Retinal pigment epithelial cell (primary cell): ENCODE data around the gene ARNT2.

ENCODE experiments used
- DNase-seq: peaks from one replicate; pipeline ENCODE4 v3.0.0-alpha.2; 2010; ENCODE audit warnings: low read depth
- H3K4me3 ChIP-seq: 2 replicates; pipeline ENCODE4 v1.5.1; 2011; ENCODE audit warnings: mild to moderate bottlenecking, low read length, control low read depth, moderate library complexity
- CTCF ChIP-seq: conservative IDR thresholded peaks from 2 replicates; pipeline ENCODE4 v1.5.1; 2011; ENCODE audit warnings: low read depth, low read length, control low read depth, inconsistent platforms

The ARNT2 gene

GRCh38 chr15:80518522-80518921, 114.3 kb downstream of the ARNT2 start:
- no peak for TF ChIP-seq CTCF
- no peak overlapping the region for H3K4me3 ChIP-seq
- DNase-seq, result no peak

DNA sequence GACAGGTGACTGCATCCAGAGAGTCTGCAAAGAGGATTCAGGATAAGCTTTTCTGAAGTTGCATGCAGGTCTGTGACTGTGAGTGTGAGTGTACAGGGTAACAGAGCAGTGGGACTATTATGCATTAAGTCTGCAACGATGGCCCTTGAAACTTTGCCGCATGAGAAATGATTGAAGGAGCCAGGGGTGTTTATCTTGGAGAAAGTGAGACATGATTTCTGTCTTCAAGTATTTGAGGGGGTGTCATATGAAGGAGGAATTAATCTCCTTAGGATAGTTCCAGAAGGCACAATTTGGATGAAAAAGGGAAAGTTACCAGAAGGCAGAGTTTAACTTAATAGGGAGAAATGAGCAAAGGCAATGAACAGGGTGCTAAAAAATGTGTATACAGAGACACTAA, 119.6 kb downstream of the ARNT2 start:
- TF ChIP-seq CTCF, result no peak
- no peak for DNase-seq

DNA sequence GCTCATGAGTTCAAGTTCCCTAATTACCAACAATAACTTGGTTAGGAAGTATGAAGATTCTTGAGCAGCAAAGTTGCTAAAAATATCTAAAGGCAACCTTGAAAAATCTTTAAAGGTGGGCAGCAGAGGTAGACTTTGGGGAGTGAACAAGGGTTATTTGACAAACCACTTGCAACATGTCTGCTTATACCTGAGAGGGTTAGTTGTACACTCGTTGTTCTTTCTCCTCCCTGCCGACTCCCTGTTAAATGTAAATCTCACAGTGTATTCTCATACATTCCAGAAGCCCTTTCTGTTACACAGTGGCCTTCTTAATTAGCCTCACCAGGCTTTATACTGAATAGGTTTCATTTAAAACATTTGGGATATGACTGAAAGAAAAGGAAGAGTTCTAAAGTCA, 121.7 kb downstream of the ARNT2 start:
- H3K4me3 ChIP-seq, result no peak overlapping the region
- DNase-seq, result no peak
- TF ChIP-seq CTCF, result no peak

More for the DNA sequence above, 119.6 kb downstream of the ARNT2 start:
- H3K4me3 ChIP-seq, result no peak overlapping the region

- no peak for DNase-seq
- H3K4me3 ChIP-seq, result no peak overlapping the region
- no peak for TF ChIP-seq CTCF
Observed at GRCh38 chr15:80526556-80527340, 122.6 kb downstream of the ARNT2 start.

DNA sequence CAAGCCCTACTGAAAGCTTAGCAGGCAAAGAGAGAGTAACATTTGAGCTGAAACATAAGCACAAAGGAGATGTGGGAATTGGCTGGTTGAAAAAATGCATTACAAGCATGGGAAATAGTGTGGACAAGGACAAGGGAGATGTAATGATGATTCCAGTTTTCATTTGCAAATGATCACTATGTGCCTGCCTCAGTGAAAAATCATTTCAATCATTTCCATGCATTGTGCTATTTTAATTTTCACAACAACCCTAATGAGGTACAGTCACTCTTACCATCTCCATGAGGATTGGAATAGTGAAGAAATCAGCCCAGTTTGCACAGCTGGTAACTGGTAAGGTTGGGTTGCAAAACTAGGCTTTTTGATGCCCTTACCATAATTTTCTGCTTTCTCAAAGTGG, 123.2 kb downstream of the ARNT2 start:
- DNase-seq, result no peak
- TF ChIP-seq CTCF, result no peak
- H3K4me3 ChIP-seq, result no peak overlapping the region

- DNase-seq, result no peak
- no peak overlapping the region for H3K4me3 ChIP-seq
- no peak for TF ChIP-seq CTCF
Observed at GRCh38 chr15:80527961-80528360, 123.8 kb downstream of the ARNT2 start.

DNA sequence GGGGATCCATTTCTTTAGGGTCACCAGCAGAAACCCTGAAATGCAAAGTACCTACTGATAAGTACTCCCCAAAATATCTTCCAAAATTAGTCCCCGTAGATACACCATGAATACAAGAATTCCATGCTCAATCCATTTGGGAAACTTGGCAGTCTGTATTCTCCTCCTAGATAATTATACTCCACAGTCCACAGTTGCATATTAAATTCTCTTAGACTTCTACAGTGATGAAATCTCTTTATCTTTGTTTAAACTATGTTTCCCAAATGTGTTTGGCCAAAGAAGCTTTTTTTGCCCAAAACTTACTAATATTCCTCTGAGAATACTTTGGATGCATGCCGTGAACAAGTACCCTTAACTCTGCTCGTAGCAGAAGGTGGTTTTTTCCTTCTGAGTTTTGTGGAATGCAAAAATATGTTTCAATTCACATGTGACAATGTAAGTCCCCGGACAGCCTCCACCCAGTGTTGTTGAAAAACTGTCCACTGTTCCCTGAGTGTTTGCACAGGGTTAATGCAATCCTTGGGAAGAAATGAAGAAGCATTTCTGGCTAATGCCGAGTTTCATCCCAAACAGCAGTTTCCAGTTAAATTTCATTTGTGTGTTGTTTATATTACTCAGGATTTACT, 126.7 kb downstream of the ARNT2 start:
- DNase-seq, result no peak
- no peak for TF ChIP-seq CTCF
- no peak overlapping the region for H3K4me3 ChIP-seq
